Activated CD8-positive, alpha-beta T cell treated with anti-CD3 and anti-CD28 coated beads for 36 hours (primary cell): ENCODE data around the gene DUSP23. TPM values are rescaled to one million over a fixed set of nuclear protein-coding genes. Genes with fewer than 3 reads are reported as not detected.

Experiments used
- ATAC-seq: fragments of 200-7000 bp; cut with Tn5 transposase; one replicate; pipeline ENCODE4 v1.10.0; 2021; ENCODE audit warnings: mild to moderate bottlenecking, moderate library complexity
- CTCF ChIA-PET: fragments of 350-600 bp; sonication (Branson Sonifier 250); formaldehyde crosslinking; loops from one replicate; lab custom pipeline; 2021; ENCODE audit warnings: antibody characterized with exemption; lab: Charles Lee
- POLR2A ChIA-PET: fragments of 350-600 bp; sonication (Branson Sonifier 250); formaldehyde crosslinking; loops from one replicate; lab custom pipeline; 2021; ENCODE audit warnings: antibody characterized with exemption; lab: Charles Lee
- DNase-seq: peaks from one replicate; pipeline ENCODE4 v3.0.0-alpha.2; 2020
- H3K27ac Mint-ChIP-seq: one replicate; pipeline ENCODE4 v1.8.0; 2021; ENCODE audit warnings: mild to moderate bottlenecking, mixed read lengths
- H3K27me3 Mint-ChIP-seq: one replicate; pipeline ENCODE4 v1.8.0; 2021; ENCODE audit warnings: mixed read lengths
- H3K36me3 Mint-ChIP-seq: one replicate; pipeline ENCODE4 v1.8.0; 2021; ENCODE audit warnings: low read depth, mixed read lengths
- H3K4me1 Mint-ChIP-seq: one replicate; pipeline ENCODE4 v1.8.0; 2021; ENCODE audit warnings: low read depth, mixed read lengths
- H3K4me3 Mint-ChIP-seq: one replicate; pipeline ENCODE4 v1.8.0; 2021; ENCODE audit warnings: mild to moderate bottlenecking, moderate library complexity, mixed read lengths
- H3K9me3 Mint-ChIP-seq: one replicate; pipeline ENCODE4 v1.8.0; 2021; ENCODE audit warnings: mixed read lengths
- CTCF ChIP-seq: fragments of 200-600 bp; IDR thresholded peaks from one replicate; pipeline ENCODE4 v1.8.0; 2022; ENCODE audit warnings: antibody characterized with exemption, mild to moderate bottlenecking
- intact Hi-C: fragments of 100-400 bp; cut with micrococcal nuclease; formaldehyde crosslinking; loops from one replicate; pipeline ENCODE4 v1.10.0; 2022
- total RNA-seq, 2 experiments: library from RNA; stranded (reverse); gene quantifications; one replicate each; pipeline ENCODE4 v1.2.3, GENCODE V29; 2021

The DUSP23 gene
- total RNA-seq, 2 experiments from 2014 or later = 27.2 TPM

DNA sequence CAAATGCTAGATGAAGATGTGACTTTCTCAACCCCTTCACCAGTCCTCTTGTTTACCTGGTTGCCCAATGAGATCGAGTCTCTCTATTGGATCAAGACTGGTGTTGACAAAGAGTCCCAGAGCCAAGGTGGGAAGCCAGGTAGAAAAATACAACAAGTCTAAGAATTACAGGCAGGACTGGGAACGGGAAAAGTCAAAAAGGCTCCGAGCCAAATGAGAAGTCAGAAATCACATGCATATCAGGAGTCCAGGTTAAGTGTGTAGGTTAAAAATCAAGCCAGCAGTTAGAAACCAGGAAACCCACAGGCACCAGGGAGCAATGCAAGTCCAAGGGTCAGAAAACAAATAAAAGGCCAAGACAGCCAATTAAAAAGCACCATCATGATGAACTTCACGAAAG lies 27.4 kb upstream of the DUSP23 start:
- POLR2A ChIA-PET = no interaction called here
- DNase-seq (no peak), ATAC-seq (no peak)
- no peaks in the 10 kb centered on the region for H3K9me3 Mint-ChIP-seq
- CTCF ChIA-PET = no interaction called here
- TF ChIP-seq CTCF = no peak
- H3K36me3 Mint-ChIP-seq = no peaks in the 10 kb centered on the region
- no peaks in the 10 kb centered on the region for H3K4me1 Mint-ChIP-seq
- H3K27ac Mint-ChIP-seq = no peak overlapping the region
- H3K27me3 Mint-ChIP-seq = peaks cover 3% of the 10 kb centered on the region
- intact Hi-C loops = no loop called here
- no peak overlapping the region for H3K4me3 Mint-ChIP-seq

GRCh38 chr1:159755451-159756007 lies 25.2 kb upstream of the DUSP23 start:
- Mint-ChIP-seq H3K27ac (no peak overlapping the region), H3K4me3 (no peak overlapping the region), H3K27me3 (peaks cover 3% of the 10 kb centered on the region), H3K36me3 (no peaks in the 10 kb centered on the region), H3K9me3 (no peaks in the 10 kb centered on the region), H3K4me1 (no peaks in the 10 kb centered on the region)
- DNase-seq = no peak
- CTCF ChIA-PET = no interaction called here
- POLR2A ChIA-PET = no interaction called here
- no peak for TF ChIP-seq CTCF
- ATAC-seq = no peak
- intact Hi-C loops = no loop called here

- ATAC-seq (no peak), DNase-seq (no peak)
- H3K27me3 Mint-ChIP-seq = peaks cover 1% of the 10 kb centered on the region
- CTCF ChIA-PET = no interaction called here
- H3K27ac Mint-ChIP-seq = no peak overlapping the region
- H3K4me3 Mint-ChIP-seq = no peak overlapping the region
- no peaks in the 10 kb centered on the region for H3K36me3 Mint-ChIP-seq
- intact Hi-C loops = no loop called here
- TF ChIP-seq CTCF = no peak
- H3K9me3 Mint-ChIP-seq = no peaks in the 10 kb centered on the region
- POLR2A ChIA-PET = no interaction called here
- no peaks in the 10 kb centered on the region for H3K4me1 Mint-ChIP-seq
Observed at GRCh38 chr1:159756397-159756796, 24.4 kb upstream of the DUSP23 start.

- TF ChIP-seq CTCF = no peak
- CTCF ChIA-PET = interaction anchor here (0.8 kb wide), 1 partner anchor 33 kb away, joined by 3 read pairs; no protein-coding TSS in a partner anchor
- POLR2A ChIA-PET = interaction anchor here (1.0 kb wide), 1 partner anchor 53 kb away, joined by 3 read pairs; no protein-coding TSS in a partner anchor
- no peak overlapping the region for H3K27ac Mint-ChIP-seq
- H3K4me1 Mint-ChIP-seq = no peaks in the 10 kb centered on the region
- intact Hi-C loops = no loop called here
- DNase-seq = no peak
- H3K27me3 Mint-ChIP-seq = peaks cover 5% of the 10 kb centered on the region
- no peaks in the 10 kb centered on the region for H3K9me3 Mint-ChIP-seq
- H3K4me3 Mint-ChIP-seq = no peak overlapping the region
- ATAC-seq = no peak
- no peaks in the 10 kb centered on the region for H3K36me3 Mint-ChIP-seq
Observed at GRCh38 chr1:159763686-159764085, 17.1 kb upstream of the DUSP23 start.

- DNase-seq (no peak), ATAC-seq (no peak)
- H3K27ac Mint-ChIP-seq = no peak overlapping the region
- CTCF ChIA-PET = no interaction called here
- no peaks in the 10 kb centered on the region for H3K4me1 Mint-ChIP-seq
- no peaks in the 10 kb centered on the region for H3K36me3 Mint-ChIP-seq
- POLR2A ChIA-PET = no interaction called here
- intact Hi-C loops = no loop called here
- H3K9me3 Mint-ChIP-seq = no peaks in the 10 kb centered on the region
- H3K27me3 Mint-ChIP-seq = peaks cover 7% of the 10 kb centered on the region
- no peak for TF ChIP-seq CTCF
- no peak overlapping the region for H3K4me3 Mint-ChIP-seq
Observed at GRCh38 chr1:159765806-159766205, 15.0 kb upstream of the DUSP23 start.
